ENCODE data around the gene CC2D1B.

GRCh38 chr1:52404975-52405338 lies 39.0 kb upstream of the CC2D1B start:
- TF ChIP-seq EP300 (IDR thresholded peaks at IDR 0.05; ENCODE audit: low read depth): no peak
- TF ChIP-seq, protein P1, sequence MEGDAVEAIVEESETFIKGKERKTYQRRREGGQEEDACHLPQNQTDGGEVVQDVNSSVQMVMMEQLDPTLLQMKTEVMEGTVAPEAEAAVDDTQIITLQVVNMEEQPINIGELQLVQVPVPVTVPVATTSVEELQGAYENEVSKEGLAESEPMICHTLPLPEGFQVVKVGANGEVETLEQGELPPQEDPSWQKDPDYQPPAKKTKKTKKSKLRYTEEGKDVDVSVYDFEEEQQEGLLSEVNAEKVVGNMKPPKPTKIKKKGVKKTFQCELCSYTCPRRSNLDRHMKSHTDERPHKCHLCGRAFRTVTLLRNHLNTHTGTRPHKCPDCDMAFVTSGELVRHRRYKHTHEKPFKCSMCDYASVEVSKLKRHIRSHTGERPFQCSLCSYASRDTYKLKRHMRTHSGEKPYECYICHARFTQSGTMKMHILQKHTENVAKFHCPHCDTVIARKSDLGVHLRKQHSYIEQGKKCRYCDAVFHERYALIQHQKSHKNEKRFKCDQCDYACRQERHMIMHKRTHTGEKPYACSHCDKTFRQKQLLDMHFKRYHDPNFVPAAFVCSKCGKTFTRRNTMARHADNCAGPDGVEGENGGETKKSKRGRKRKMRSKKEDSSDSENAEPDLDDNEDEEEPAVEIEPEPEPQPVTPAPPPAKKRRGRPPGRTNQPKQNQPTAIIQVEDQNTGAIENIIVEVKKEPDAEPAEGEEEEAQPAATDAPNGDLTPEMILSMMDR (IDR thresholded peaks at IDR 0.05): peak in 1 of 5 experiments; percentile 36
- TF ChIP-seq POLR2A (IDR thresholded peaks at IDR 0.05): no peak
